ENCODE results near the gene HNRNPCL4.
"Not testable (repeated sequence)": the region's sequence is repeated elsewhere in the genome, so short reads cannot be mapped to it uniquely, and the experiment has no call there.

Gene HNRNPCL4

GRCh38 chr1:13165531-13165930, at the start of gene HNRNPCL4:
Gene HNRNPCL4 (minus strand): TSS chr1:13165631. CDS start chr1:13165467, 164 bp downstream.
- DNase-seq (ENCODE audit: low read depth); H3K4me3 ChIP-seq (ENCODE audit: low read depth, low read length): not testable (repeated sequence)

GRCh38 chr1:13208712-13209111, 43.3 kb upstream of the HNRNPCL4 start:
- DNase-seq (ENCODE audit: low read depth); H3K4me3 ChIP-seq (ENCODE audit: low read depth, low read length): not testable (repeated sequence)

- not testable (repeated sequence) for DNase-seq (ENCODE audit: low read depth); H3K4me3 ChIP-seq (ENCODE audit: low read depth, low read length)
Measured at GRCh38 chr1:13201309-13201708, 35.9 kb upstream of the HNRNPCL4 start, which contains the start of gene PRAMEF13. Gene PRAMEF13 (minus strand): TSS chr1:13201409. CDS start chr1:13199589, 1,820 bp downstream.

- DNase-seq (ENCODE audit: low read depth); H3K4me3 ChIP-seq (ENCODE audit: low read depth, low read length): not testable (repeated sequence)
Measured at GRCh38 chr1:13171548-13171947, 6.1 kb upstream of the HNRNPCL4 start, which contains the start of gene PRAMEF9. Gene PRAMEF9 (plus strand): TSS chr1:13171848. CDS start chr1:13175281, 3,433 bp downstream.

- H3K4me3 ChIP-seq (ENCODE audit: low read depth, low read length); DNase-seq (ENCODE audit: low read depth): not testable (repeated sequence)
Measured at GRCh38 chr1:13155909-13156308, 9.5 kb downstream of the HNRNPCL4 start, which contains the start of gene PRAMEF26. Gene PRAMEF26 (minus strand): TSS chr1:13156009. CDS start chr1:13153095, 2,914 bp downstream.

- DNase-seq (ENCODE audit: low read depth); H3K4me3 ChIP-seq (ENCODE audit: low read depth, low read length): not testable (repeated sequence)
Measured at GRCh38 chr1:13116754-13117153, 48.7 kb downstream of the HNRNPCL4 start, which contains the start of gene HNRNPCL2. Gene HNRNPCL2 (minus strand): TSS chr1:13116854. CDS start chr1:13116400, 454 bp downstream.
